Inflammatory macrophage (primary cell): Measurements from ENCODE around the gene FBXL20.
A peak's percentile ranks its signal among the peaks of the same experiment; 100 is the strongest.
"Not testable (repeated sequence)": the region's sequence is repeated elsewhere in the genome, so short reads cannot be mapped to it uniquely, and the experiment has no call there.

Source experiments
- DNase-seq, 2 donors: peaks; one replicate each; pipeline ENCODE4 v3.0.0-alpha.2; 2020 to 2022

FBXL20 gene

DNA sequence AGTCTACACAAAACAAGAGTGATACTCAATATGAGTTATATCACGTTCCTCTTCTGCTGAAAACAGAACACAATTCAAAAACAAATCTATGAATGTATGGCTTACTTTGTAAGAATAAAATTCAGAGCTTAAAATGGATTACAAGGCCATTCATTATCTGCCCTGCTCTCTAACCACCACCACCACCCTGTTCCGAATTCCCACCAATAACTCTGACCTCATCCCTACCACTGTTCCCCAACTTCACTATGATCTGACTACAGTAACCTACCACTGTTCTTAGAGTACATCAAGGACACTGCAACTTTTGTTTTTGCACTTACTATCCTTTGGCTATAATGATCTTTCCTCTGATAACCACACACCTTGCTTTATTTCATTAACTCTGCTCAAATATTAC, 21.3 kb downstream of the FBXL20 start:
- DNase-seq, result peak in 1 of 2 donors; percentile 38

DNA sequence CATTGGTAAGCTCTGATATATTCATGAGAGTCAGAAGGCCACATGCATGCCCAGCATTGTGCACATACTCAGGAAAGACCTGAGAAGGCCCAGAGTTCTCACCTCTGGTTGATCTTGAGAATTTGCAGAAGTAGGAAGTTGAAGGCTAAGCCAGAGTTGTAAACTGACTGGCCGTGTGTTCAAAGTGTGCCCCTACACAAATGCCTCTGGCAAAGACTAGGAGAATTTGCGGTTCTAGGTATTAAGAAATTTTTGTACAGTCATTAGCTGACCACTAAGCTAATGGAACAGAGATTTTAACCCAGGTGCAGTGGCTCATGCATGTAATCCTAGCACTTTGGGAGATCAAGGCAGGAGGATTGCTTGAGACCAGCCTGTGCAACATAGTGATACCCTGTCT, 25.0 kb downstream of the FBXL20 start:
- peak in 1 of 2 donors; percentile 7 for DNase-seq

DNA sequence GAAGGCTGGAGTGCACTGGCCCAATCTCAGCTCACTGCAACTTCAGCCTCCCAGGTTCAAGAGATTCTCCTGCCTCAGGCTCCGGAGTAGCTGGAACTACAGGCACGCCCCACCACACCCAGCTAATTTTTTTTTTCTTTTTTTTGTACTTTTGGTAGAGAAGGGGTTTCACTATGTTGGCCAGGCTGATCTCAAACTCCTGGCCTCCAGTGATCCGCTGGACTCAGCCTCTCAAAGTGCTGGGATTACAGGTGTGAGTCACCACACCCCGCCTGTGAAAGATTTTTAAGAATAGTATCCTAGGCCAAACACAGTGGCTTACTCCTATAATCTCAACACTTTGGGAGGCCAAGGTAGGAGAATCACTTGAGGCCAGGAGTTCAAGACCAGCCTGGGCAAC, 33.6 kb downstream of the FBXL20 start:
- DNase-seq, result not testable (repeated sequence)

DNA sequence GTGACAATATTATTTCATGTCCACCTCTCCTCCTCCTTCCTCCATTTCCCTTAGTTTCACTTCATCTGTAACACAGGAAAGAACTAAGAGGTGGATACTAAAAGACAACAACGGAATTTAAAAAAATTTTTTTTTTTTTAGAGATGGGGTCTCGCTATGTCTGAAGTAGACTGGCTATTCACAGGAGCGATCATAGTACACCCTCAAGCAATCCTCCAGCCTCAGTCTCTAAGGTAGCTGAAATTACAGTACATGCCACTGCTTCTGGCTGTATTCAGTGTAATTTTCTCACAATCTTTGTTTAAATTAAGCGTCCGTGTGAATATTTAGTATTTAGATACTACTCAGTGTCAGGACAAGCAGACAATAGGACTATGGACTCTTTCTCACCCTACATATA, 35.6 kb downstream of the FBXL20 start:
- DNase-seq, result no peak

DNA sequence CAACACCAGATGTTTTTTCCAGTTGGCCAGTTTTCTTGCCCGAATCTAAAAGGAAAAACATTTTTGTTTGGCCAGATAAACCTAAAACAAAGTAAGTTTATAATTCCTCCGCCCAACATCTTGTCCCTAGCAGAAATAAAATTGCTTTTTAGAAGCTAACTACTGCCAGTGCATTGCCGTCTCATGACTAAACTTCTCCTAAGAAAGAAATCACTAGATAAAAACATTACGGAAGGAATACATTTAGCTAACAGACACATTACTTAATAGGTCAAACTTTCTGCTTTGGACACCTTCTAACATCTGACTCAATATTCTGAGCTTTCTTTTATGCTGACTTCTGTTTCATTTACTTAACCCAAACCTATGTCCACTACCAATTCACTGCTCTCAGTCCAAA, 36.2 kb downstream of the FBXL20 start:
- DNase-seq, result peak; percentile 49 to 74

DNA sequence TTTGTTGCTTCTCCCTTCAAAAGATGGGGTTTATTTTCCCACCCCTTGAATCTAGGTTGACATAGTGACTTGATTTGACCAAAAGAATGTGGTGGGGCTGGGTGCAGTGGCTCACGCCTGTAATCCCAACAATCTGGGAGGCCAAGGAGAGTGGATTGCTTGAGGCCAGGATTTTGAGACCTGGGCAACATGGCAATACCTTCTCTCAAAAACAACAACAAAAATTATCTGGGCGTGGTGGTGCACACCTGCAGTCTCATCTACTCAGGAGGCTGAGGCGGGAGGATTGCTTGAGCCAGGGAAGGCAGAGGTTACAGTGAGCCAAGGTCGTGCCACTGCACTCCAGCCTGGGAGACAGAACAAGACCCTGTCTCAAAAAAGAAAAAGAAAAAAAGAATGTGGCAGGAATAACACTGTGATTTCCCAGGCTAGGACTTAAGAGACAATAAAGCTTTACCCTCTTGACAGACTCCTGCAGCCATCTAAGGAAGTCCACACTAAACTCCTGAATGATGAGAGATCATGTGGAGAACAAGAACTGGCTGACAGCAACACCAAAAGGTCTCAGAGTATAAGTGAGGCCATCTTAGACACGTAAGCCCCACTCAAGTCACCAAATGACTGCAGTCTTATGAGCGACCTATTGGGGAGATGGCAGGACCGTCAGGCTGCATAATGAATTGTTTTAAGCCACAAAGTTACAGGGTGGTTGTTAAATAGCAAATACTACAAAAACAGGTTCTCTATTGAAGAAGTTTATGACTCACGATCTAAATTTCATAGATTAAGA, 37.0 kb downstream of the FBXL20 start:
- DNase-seq, result peak; percentile 60 to 74

DNA sequence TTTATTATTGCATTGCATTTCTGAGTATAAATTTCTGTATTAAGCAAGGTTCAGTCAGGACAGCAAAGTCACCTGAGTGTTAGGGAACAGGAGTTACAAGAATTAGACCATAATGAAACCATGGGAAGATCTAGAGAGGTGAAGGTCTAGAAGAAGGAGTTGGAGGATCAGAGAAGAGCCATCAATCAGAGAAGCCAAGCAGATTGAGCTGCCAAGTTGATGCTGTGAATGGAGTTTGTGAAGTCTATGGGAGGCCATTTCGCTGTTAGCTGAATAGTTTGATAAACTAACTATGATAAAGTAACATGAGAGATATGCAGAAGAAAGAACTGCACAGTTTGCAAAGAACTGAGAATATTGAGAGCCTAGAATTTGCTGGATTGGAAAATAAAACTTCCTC, 40.4 kb downstream of the FBXL20 start:
- no peak for DNase-seq

DNA sequence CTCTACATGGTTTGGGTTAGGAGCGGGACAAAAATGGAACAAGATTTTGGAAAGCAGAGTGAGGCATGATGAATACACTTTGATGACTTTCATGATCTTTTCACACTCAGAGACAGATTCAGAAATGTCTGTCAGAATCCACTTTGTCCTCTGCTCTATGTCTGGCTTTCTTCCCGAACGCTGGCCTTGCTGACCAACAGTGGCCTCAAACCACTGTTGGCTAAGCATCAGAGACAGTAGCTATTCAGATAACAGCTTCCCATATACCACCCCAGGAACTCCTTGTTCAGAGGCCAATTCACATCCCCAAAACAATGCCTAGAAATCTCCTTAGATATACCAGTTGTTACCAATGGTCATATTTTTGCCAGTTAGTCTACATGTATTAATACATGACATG, 40.9 kb downstream of the FBXL20 start:
- no peak for DNase-seq

DNA sequence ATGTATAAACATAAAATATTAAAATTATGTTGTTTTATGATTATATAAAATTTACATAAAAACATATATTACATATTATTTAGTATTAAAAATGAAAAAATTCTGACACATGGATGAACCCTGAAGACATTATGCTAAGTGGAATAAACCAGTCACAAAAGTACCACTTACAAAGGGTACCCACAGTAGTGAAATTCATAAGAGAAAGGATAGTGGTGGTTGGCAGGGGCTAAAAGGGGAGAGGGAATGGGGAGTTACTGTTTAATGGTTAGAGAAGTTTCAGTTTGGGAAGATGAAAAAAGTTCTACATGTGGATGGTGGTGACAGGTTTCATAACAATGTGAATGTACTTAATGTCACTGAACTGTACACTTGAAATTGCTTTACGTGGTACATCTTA, 41.4 kb downstream of the FBXL20 start:
- DNase-seq, result no peak

DNA sequence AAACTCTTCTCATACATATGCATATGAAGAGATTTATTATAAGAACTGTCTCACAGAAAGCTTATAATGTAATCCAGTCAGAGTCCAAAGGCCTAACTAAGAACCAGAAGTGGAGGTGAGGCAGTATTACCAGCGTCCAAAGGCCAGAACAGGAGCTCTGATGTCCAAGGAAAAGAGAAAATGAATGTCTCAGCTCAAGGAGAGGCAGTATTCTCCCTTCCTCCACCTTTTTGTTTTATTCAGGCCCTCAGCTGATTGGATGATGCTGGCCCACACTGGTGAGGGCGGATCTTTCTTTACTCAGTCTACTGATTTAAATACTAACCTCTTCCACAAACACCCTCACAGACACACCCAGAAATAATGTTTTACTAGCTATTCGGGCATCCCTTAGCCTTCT, 43.4 kb downstream of the FBXL20 start:
- no peak for DNase-seq

DNA sequence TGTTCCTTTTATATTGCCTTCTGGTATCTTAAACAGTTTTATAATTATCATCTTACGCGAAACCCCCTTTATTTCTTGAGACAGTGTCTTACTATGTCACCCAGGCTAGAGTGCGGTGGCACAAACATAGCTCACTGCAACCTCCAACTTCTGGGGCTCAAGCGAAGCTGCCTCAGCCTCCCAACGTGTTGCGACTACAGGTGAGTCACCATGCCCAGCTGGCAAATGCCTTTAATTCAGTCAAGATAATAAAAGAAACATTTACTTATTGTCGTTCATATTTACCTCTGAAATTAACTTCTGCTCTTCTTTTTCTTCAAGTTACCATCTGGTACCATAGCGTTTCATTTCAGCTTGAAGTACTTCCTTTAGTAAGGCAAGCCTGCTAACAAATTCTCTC, 43.9 kb downstream of the FBXL20 start:
- DNase-seq, result no peak

DNA sequence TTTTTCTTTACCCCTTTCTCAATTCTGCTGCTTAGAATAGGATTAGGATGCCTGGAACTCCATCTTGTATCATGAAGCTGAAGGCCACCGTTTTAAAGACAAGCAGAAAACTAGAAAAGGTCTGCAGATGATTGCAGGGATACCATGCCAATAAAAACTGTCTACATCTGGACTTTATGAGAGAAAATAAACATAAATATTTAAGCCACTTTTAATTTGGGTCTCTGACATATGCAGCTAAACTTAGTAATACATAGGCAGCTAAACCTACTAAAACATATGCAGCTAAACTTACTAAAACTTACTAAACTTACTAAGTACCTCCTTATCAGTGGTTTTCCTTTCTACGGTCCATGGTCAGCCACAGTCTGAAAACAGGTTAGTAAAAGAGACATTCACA, 48.4 kb downstream of the FBXL20 start:
- no peak for DNase-seq

DNA sequence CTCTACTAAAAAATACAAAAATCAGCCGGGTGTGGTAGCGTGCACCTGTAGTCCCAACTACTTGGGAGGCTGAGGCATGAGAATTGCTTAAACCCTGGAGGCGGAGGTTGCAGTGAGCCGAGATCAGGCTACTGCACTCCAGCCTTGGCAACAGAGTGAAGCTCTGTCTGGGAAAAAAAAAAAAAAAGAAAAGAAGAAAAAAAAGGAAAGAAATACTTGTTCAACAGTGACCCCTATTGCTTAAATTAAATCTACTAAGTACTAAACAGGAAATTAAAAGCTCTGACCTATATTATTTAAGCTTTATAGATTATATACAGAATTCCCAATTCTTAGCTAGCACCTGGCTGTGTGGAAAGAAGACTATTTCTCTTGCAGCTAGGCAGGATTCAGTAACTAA, 48.9 kb downstream of the FBXL20 start:
- peak in 1 of 2 donors; percentile 25 for DNase-seq

DNA sequence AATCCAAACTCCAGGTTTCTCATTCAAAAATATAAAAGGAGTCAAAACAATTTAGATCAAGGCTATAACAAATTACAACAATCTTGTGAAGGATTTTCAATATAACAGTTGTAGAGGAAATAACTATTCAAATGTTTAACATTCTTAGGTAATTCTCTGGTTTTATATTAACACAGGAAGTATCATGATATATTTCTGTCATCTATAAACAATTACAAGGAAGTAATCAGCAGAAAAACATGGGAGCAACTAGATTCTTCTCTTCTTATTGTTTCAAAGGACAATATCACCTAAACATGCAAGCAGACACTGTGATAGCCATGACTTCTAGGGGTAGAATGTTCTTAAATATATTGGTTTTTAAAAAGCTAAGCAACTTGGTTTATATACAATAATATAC, 49.9 kb downstream of the FBXL20 start:
- DNase-seq, result no peak

DNA sequence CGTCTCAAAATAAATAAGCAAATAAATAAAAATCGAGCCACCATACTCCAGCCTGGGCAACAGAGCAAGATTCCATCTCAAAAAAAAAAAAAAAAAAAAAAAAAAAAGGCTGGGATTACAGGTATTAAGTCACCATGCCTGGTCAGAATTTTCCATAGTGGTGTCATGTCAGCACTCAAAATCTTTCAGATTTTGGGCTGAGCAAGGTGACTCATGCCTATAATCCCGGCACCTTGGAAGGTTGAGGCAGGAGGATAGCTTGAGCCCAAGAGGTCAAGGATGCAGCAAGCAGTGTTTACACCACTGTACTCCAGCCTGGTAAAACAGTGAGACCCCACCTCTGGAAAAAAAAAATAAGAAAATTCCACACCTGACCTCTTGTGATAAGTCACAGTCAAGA, 52.2 kb downstream of the FBXL20 start:
- no peak for DNase-seq

DNA sequence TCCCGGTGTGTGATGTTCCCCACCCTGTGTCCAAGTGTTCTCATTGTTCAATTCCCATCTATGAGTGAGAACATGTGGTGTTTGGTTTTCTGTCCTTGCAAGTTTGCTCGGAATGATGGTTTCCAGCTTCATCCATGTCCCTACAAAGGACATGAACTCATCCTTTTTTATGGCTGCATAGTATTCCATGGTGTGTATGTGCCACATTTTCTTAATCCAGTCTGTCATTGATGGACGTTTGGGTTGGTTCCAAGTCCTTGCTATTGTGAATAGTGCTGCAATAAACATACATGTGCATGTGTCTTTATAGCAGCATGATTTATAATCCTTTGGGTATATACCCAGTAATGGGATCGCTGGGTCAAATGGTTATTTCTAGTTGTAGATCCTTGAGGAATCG, 54.6 kb downstream of the FBXL20 start:
- not testable (repeated sequence) for DNase-seq

DNA sequence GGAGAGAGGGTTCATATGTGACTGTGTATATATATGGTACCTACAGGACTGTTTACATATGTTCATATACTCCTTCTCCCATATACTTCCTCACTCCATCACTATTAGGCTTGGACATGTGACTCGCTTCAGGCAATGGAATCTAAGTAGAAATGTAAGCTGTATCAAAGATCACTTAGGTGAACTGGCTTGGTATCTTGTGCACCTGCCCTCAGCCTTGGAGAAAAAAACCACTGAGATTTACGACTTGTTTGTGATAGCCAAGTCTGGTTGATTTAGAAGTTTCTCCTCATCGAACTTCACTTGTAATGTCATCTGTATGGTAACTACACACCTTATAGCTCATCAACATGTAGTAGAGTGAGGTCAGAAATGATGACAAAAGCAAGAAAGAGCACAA, 59.9 kb downstream of the FBXL20 start:
- DNase-seq, result no peak

DNA sequence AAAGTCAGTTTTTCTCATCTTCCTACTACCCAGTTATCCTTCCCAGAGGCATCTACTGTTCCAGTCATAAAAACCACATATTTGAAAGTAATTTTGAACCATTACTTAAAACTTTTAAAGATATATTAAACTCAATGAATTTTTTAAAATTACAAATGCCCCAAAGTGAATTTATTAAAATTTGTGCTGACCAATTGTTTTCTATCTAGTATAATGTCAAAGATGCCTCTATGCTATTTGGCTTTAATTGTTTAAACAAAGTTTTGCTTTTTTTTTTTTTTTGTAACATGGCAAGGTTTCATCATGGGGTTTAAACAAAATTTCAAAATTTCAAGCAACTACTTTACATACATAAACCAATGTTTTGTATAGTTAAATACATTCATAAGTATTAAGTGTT, 60.7 kb downstream of the FBXL20 start:
- no peak for DNase-seq

DNA sequence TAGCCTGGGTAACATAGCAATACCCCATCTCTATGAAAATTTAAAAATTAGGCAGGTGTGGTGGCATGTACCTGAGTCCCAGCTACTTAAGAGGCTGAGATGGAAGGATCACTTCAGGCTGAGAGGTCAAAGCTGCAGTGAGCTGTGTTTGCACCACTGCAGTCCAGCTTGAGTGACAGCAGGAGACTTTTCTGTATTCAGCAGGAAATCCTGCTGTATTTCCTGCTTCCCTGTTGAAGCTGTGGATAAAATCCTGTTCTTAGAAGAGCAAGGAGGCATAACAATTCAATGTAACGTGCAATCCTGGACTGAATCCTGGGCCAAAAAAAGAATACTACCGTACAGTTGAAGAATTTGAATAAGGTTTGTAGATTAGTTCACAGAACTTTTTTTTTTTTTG, 62.2 kb downstream of the FBXL20 start:
- DNase-seq, result no peak

DNA sequence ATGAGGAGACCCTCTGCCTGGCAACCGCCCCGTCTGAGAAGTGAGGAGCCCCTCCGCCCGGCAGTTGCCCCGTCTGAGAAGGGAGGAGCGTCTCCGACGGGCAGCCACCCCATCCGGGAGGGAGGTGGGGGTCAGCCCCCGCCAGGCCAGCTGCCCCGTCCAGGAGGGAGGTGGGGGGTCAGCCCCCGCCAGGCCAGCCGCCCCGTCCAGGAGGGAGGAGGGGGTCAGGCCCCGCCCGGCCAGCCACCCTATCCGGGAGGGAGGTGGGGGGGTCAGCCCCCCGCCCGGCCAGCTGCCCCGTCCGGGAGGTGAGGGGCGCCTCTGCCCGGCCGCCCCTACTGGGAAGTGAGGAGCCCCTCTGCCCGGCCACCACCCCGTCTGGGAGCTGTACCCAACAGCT, 63.8 kb downstream of the FBXL20 start:
- not testable (repeated sequence) for DNase-seq

DNA sequence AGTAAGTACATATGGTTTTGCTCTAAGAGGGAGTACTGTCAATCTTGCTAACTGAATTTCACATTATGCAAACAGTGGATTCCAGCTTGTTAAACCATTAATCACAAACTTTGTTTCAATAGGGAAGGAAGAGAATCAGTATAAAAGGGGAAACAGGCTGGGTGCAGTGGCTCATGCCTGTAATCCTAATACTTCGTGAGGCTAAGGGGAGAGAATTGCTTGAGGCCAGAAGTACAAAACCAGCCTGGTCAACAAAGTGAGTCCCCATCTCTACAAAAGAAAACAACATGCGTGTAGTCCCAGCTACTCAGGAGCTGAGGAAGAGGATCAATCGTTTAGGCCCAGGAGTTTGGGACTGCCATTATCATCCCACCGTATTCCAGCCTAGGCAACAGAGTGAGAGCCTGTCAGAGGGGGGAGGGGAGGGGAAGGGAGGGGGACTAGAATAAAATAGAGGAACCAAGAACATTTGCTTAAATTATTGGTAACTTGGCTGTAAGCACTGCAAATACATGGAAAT, 65.7 kb downstream of the FBXL20 start:
- DNase-seq, result peak; percentile 70 to 91

DNA sequence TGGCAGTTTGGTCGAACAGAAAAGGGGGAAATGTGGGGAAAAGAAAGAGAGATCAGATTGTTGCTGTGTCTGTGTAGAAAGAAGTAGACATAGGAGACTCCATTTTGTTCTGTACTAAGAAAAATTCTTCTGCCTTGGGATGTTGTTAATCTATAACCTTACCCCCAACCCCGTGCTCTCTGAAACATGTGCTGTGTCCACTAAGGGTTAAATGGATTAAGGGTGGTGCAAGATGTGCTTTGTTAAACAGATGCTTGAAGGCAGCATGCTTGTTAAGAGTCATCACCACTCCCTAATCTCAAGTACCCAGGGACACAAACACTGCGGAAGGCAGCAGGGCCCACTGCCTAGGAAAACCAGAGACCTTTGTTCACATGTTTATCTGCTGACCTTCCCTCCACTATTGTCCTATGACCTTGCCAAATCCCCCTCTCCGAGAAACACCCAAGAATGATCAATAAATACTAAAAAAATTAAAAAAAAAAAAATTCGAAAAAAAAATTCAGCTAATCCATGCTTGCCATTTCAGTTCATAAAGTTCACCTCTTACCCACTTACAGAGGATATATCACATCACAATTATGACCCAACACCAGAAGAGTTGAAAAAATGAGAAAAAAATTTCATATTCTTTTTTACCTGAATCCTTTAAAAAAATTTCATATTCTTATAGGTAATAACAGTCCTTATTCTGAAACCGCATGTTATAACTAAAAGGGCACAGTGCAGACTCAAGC, 67.2 kb downstream of the FBXL20 start:
- not testable (repeated sequence) for DNase-seq

DNA sequence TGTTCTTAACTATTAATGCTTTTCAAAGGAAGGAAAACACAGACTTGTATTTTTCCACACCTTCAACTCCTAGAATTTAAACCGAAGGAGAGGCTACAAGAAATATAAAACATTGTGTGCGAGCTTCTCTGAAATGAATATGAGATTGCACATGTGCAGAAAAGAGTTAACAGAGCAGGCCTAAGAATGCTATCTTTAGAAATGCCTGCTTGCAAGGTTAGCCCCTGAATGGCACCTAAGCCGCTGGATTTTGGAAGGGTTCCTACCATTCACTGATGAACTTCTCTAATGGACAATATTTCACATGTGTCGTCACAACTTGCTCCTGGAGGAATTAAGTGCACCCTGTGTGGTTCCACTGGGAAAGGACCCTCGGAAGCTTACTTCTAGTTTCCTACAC, 69.3 kb downstream of the FBXL20 start:
- no peak for DNase-seq

DNA sequence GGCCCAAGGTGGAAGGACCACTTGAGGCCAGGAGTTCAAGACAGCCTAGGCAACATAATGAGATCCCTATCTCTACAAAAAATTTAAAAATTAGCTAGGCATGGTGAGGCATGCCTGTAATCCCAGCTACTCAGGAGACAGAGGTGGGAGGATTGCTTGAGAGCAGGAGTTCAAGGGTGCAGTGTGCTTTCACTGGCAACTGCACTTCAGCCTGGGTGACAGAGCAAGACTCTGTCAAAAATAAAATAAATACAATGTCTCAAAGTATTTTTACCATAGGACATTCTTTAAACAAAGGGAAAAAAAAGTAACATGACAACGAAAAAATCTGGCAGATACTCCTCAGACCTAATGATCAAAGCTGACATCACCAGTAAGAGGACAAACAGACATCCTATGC, 72.6 kb downstream of the FBXL20 start:
- DNase-seq, result no peak
